PC-3 (cell line): ENCODE data around the gene SERPIND1. TPM values are rescaled to one million over a fixed set of nuclear protein-coding genes. Genes with fewer than 3 reads are reported as not detected.

ENCODE experiments used
- ATAC-seq: fragments of 200-7000 bp; cut with Tn5 transposase; 2 replicates; pipeline ENCODE4 v1.9.1; 2020; ENCODE audit warnings: mild to moderate bottlenecking, moderate library complexity
- BruUV-seq: library from RNA; stranded (reverse); fragments of 400-500 nt; replicated peaks from 2 replicates; lab custom pipeline; 2021; lab: Mats Ljungman, UMichigan
- CTCF ChIA-PET: fragments of 300-600 bp; sonication (Branson Sonifier 250); formaldehyde crosslinking; loops from one replicate; lab custom pipeline; 2022; ENCODE audit warnings: antibody characterized with exemption; lab: Charles Lee
- POLR2A ChIA-PET: fragments of 300-600 bp; sonication (Branson Sonifier 250); formaldehyde crosslinking; loops from one replicate; lab custom pipeline; 2022; ENCODE audit warnings: antibody characterized with exemption; ENCODE audit not compliant: unreplicated experiment; lab: Charles Lee
- DNase-seq: peaks from one replicate; pipeline ENCODE4 v3.0.0-alpha.2; 2015
- H2AFZ ChIP-seq: fragments of 300-600 bp; sonication (generic); 2 replicates; pipeline ENCODE4 v1.6.0; 2016; ENCODE audit warnings: antibody characterized with exemption, low read length
- H3F3A ChIP-seq: fragments of 300-600 bp; sonication (generic); one replicate; pipeline ENCODE4 v1.6.0; 2017; ENCODE audit warnings: antibody characterized with exemption, low read length, control low read depth, mild to moderate bottlenecking; ENCODE audit not compliant: unreplicated experiment
- H3K27ac ChIP-seq: fragments of 300-600 bp; sonication (generic); 2 replicates; pipeline ENCODE4 v1.5.1; 2016; ENCODE audit warnings: mild to moderate bottlenecking, low read length
- H3K27me3 ChIP-seq: fragments of 300-600 bp; sonication (generic); 2 replicates; pipeline ENCODE4 v1.6.1; 2016; ENCODE audit warnings: low read length, mixed read lengths
- H3K36me3 ChIP-seq: fragments of 300-600 bp; sonication (generic); 2 replicates; pipeline ENCODE4 v1.6.1; 2016; ENCODE audit warnings: low read depth, mixed run types, low read length, mixed read lengths
- H3K4me1 ChIP-seq: fragments of 300-600 bp; sonication (generic); 2 replicates; pipeline ENCODE4 v1.5.1; 2016; ENCODE audit warnings: low read length; ENCODE audit not compliant: insufficient read depth
- H3K4me2 ChIP-seq: fragments of 300-600 bp; sonication (generic); 2 replicates; pipeline ENCODE4 v1.6.0; 2016; ENCODE audit warnings: low read length
- H3K4me3 ChIP-seq: fragments of 300-600 bp; sonication (generic); 2 replicates; pipeline ENCODE4 v1.5.1; 2016; ENCODE audit warnings: mild to moderate bottlenecking, low read length, mixed read lengths
- H3K79me2 ChIP-seq: fragments of 300-600 bp; sonication (generic); 2 replicates; pipeline ENCODE4 v1.6.1; 2017; ENCODE audit warnings: low read length, mixed read lengths
- H3K9ac ChIP-seq: fragments of 300-600 bp; sonication (generic); 2 replicates; pipeline ENCODE4 v1.6.0; 2016; ENCODE audit warnings: mild to moderate bottlenecking, low read length
- H3K9me2 ChIP-seq: fragments of 300-600 bp; sonication (generic); replicated peaks from 2 replicates; pipeline ENCODE4 v1.6.1; 2016; ENCODE audit warnings: mixed run types, low read length, mixed read lengths
- H3K9me3 ChIP-seq: fragments of 300-600 bp; sonication (generic); 2 replicates; pipeline ENCODE4 v1.6.1; 2016; ENCODE audit warnings: low read length, mixed read lengths
- H4K20me1 ChIP-seq: fragments of 300-600 bp; sonication (generic); 2 replicates; pipeline ENCODE4 v1.6.1; 2016; ENCODE audit warnings: low read length, mixed read lengths
- EZH2 ChIP-seq: fragments of 300-600 bp; sonication (generic); IDR thresholded peaks from one replicate; pipeline ENCODE4 v1.6.1; 2017; ENCODE audit warnings: antibody characterized with exemption, mild to moderate bottlenecking, low read length; ENCODE audit not compliant: unreplicated experiment
- EZH2phosphoT487 ChIP-seq: fragments of 300-600 bp; sonication (generic); IDR thresholded peaks from 2 replicates; pipeline ENCODE4 v1.6.1; 2018; ENCODE audit warnings: mild to moderate bottlenecking, antibody characterized with exemption, low read length, borderline replicate concordance
- intact Hi-C: fragments of 100-400 bp; cut with micrococcal nuclease; formaldehyde crosslinking; loops from 2 replicates; pipeline ENCODE4 v1.9.0; 2023
- total RNA-seq: library from RNA; depleted of rRNA; stranded (reverse); fragments of >200 nt; gene quantifications from 2 replicates; pipeline ENCODE4 v1.2.3, GENCODE V29; 2014
- TF ChIP-seq, protein P1 (sequence below): fragments of 300-600 bp; sonication (generic); conservative IDR thresholded peaks from 2 replicates; pipeline ENCODE4 v1.5.1; 2017; ENCODE audit warnings: antibody characterized with exemption, low read depth, mild to moderate bottlenecking, low read length

Gene SERPIND1
- total RNA-seq, 1 experiment from 2014 or later: 2.9 TPM

DNA sequence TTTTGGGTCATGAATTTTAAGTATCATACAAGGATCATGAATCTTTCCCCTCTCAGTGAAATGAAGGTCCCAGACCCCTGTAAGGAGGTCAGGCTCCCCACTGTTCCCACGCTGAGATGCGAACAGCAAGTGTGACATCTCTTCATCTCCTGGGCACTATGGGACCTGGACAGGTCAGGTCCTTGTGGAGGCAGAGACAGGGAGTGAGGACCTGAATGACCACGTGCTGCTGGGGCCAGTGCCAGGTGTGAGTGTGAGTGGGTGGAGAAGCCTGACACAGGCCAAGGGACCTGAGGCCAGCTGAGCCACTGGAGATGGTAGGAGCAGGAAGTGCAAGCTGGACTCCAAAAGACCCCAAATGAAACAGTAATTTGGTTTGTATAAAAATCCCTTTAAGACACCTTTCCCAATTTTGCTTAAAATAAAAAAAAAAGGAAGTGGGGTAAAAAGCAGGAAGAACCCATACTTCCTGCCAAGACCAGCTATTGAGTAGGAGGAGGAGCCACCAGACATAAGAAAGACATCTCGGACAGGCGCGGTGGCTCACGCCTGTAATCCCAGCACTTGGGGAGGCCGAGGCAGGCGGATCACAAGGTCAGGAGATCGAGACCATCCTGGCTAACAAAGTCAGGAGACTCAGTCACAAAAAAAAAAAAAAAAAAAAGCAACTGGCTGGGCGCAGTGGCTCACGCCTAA, 35.4 kb upstream of the SERPIND1 start:
- POLR2A ChIA-PET: no interaction called here
- peaks cover 5% of the 10 kb centered on the region; the same call in 1 of the 2 replicates for H3K9me3 ChIP-seq
- no peak overlapping the region for H2AFZ ChIP-seq
- BruUV-seq: no TSS peak
- H3K36me3 ChIP-seq: peaks cover 11% of the 10 kb centered on the region
- no peaks in the 10 kb centered on the region for H3K79me2 ChIP-seq
- H3K9ac ChIP-seq: no peak overlapping the region
- no peak overlapping the region for H3K4me3 ChIP-seq
- DNase-seq: no peak
- no peaks in the 10 kb centered on the region for H3K4me1 ChIP-seq
- H4K20me1 ChIP-seq: no peaks in the 10 kb centered on the region
- H3K27ac ChIP-seq: no peak overlapping the region
- intact Hi-C loops: no loop called here
- no peaks in the 10 kb centered on the region for H3K27me3 ChIP-seq
- TF ChIP-seq EZH2phosphoT487: no peak
- TF ChIP-seq EZH2: no peak
- TF ChIP-seq, protein P1, sequence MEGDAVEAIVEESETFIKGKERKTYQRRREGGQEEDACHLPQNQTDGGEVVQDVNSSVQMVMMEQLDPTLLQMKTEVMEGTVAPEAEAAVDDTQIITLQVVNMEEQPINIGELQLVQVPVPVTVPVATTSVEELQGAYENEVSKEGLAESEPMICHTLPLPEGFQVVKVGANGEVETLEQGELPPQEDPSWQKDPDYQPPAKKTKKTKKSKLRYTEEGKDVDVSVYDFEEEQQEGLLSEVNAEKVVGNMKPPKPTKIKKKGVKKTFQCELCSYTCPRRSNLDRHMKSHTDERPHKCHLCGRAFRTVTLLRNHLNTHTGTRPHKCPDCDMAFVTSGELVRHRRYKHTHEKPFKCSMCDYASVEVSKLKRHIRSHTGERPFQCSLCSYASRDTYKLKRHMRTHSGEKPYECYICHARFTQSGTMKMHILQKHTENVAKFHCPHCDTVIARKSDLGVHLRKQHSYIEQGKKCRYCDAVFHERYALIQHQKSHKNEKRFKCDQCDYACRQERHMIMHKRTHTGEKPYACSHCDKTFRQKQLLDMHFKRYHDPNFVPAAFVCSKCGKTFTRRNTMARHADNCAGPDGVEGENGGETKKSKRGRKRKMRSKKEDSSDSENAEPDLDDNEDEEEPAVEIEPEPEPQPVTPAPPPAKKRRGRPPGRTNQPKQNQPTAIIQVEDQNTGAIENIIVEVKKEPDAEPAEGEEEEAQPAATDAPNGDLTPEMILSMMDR: no peak
- ATAC-seq: no peak
- no peak overlapping the region for H3K4me2 ChIP-seq
- CTCF ChIA-PET: no interaction called here
- no peaks in the 10 kb centered on the region for H3F3A ChIP-seq
- H3K9me2 ChIP-seq: no peaks in the 10 kb centered on the region

DNA sequence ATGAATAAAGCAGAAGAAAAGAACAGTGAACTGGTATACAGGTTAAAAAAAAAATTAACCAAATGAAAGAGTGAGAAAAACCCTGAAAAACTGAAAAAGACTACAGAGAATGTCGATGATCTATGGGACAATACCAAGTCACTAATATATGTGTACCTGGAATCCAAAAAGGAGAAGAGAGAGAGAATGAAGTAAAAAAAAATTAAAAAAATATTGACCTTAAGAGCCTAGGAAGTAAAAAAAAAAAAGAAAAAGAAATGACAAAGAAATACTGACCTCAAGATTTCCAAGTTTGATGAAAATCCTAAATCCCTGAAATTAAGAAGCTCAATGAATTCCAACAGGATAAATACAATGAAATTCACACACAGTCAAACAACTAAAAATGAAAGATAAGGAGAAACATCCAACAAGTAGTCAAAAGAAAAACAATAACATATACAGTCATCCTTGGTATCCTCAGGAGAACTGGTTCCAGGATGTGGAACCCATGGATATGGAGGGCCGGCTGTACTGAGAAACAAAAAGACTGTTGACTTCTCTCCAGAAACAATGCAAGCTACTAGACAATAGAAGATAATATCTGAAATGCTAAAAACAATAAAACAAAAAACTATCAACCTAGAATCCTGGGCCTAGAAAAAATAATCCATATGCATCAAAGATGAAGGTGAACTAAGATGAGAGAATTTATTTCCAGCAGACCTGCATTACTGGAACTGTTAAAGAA, 33.5 kb upstream of the SERPIND1 start:
- Histone ChIP-seq H3K9ac (no peak overlapping the region), H3K27ac (no peak overlapping the region), H3K36me3 (peaks cover 11% of the 10 kb centered on the region), H3K4me3 (no peak overlapping the region), H3K4me2 (no peak overlapping the region), H2AFZ (no peak overlapping the region), H4K20me1 (no peaks in the 10 kb centered on the region), H3K27me3 (no peaks in the 10 kb centered on the region), H3K4me1 (no peaks in the 10 kb centered on the region), H3F3A (no peaks in the 10 kb centered on the region), H3K79me2 (no peaks in the 10 kb centered on the region), H3K9me3 (peaks cover 5% of the 10 kb centered on the region; the same call in 1 of the 2 replicates), H3K9me2 (no peaks in the 10 kb centered on the region)
- intact Hi-C loops: no loop called here
- TF ChIP-seq EZH2 (no peak), EZH2phosphoT487 (no peak)
- TF ChIP-seq, protein P1: no peak
- BruUV-seq: no TSS peak
- ChIA-PET POLR2A (no interaction called here), CTCF (no interaction called here)
- ATAC-seq: no peak
- DNase-seq: no peak
